Activated gamma-delta T cell treated with anti-CD3 and anti-CD28 coated beads, Interleukin-2, amount 50 U/mL, for 16 hours (primary cell): ENCODE data around the gene SYNPO2.

Experiments
- DNase-seq: peaks from one replicate; pipeline ENCODE4 v3.0.0-alpha.2; 2020; ENCODE audit warnings: low read depth

The SYNPO2 gene

GRCh38 chr4:118879409-118879808 lies 9.2 kb upstream of the SYNPO2 start:
- DNase-seq, result no peak

DNA sequence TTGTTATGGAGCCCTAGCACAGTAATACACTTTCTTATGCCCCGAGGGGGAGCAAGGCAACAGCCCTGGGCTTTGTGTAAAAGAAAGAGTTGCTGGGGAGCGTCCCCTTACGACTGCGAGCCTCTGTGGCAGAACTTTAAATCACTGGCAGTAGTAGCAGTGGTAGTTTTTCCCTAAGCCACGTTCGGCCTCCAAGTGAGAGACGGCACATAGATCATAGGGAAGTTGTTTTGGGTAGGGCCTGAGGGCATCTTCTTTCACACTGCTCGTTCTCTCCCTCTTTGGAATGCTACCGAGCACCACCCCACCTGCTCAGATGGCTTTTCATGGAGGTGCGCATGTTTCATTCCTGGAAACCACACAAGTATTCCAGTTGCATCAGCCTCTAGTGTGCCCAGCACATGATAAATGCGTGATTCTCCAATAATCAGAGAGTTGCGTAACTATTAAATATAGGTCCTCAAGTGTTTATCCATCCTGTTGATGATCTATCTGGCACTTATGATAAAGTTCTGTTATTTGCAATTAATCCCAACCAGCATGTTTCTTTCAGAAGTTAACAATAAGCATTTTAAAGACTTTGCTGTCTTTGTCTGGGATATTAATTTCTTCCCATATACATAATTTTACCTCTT lies 7.0 kb upstream of the SYNPO2 start:
- DNase-seq, result no peak

DNA sequence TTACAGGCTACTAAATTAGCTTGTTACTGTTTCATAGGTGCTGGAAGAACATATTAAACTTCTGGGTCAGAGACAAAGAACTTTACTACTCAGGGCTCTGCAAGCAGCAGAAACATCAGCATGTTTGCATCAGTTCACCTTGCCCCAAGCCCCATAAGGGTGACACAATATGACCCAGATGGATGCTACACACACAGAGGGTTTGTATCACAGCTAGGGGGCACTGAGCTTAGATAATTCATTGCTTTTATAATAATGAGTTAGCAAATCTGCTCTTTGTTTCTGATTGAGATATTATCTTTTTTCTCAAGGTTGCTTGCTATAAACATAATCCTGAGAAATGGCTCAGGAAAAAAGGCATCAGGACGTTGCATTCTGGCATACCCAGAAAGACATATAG lies 4.8 kb upstream of the SYNPO2 start:
- DNase-seq, result no peak

DNA sequence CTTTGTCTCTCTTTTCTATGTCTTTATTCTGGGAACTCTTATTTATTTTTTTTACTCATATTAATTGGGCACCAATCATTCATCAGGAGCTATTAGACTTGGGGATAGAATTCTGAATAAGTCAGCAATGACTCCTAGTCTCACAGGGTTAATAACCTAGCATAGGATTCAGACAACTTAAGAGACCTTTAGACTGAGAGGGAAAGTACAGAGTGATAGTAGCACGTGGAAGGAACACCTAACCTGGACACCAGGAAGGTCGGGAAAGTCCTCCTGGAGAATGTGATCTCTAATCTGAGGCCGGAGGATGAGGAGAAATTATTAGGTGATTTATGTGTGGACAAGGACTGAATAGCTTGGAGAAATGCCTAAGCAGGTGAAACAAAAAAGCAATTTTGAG lies 3.9 kb upstream of the SYNPO2 start:
- DNase-seq, result no peak

DNA sequence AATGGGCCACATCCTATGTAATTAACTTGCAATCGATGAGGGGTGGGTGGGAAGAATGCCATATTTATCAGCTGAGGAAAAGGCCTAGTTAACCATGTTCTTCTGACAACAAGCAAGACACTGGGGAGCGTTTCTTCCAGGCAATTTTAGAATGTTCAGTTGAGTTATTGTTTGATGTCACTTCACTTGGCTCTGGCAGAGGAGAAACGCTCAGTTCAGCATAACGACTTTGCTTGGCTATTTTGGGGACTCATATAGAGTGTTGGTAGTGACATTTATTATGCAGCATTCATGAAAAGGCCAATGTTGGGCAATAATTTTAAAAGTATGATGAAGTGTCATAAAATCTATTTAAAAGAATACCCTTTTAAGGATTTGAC lies 648 bp downstream of the SYNPO2 start:
- DNase-seq, result no peak

DNA sequence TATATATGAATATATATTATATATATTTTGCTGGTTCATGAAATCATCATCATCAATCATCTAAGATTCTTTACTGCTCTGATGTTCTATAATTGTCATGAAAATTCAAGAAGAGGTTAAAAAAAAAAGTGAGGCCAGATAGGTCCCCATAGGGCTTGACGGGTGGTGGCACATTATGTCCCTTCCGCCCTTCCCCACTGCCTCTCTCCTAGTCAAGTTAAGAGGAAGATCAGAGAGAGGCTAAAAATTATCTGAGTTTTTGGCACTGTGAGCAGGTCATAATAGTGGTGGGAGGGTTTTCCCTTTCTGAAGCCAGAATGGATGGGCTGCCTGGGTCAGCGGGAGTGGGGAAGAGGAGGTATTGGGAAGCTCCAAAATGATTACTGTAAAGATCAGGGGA lies 5.4 kb downstream of the SYNPO2 start:
- DNase-seq, result no peak

GRCh38 chr4:118898221-118898620 lies 9.6 kb downstream of the SYNPO2 start:
- no peak for DNase-seq

GRCh38 chr4:118898684-118899138 lies 10.1 kb downstream of the SYNPO2 start:
- no peak for DNase-seq

- no peak for DNase-seq
Measured at GRCh38 chr4:118904418-118904817, 15.8 kb downstream of the SYNPO2 start.

- no peak for DNase-seq
Measured at GRCh38 chr4:118904935-118905334, 16.3 kb downstream of the SYNPO2 start.

DNA sequence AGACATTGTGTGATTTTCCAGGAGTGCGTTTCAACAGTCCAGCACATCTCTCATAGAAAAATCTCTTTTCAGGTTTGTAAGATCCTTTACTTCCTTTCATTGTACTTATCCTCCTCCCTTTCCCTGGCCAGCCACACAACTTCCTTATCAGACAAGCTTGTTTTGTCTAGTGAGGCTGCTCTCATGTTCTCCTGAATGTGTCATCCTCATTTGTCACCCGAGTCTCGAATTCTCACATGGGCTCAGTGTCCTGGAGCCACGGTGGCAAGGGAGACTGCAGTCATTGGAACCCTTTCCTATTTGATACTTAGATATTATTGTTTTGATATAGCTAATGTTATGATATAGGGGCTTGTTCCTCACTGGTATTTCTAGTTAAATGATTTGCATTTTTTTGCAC lies 16.9 kb downstream of the SYNPO2 start:
- no peak for DNase-seq

- DNase-seq, result no peak
Measured at GRCh38 chr4:118909173-118909956, 20.7 kb downstream of the SYNPO2 start.

GRCh38 chr4:118910221-118910620 lies 21.6 kb downstream of the SYNPO2 start:
- DNase-seq, result no peak

DNA sequence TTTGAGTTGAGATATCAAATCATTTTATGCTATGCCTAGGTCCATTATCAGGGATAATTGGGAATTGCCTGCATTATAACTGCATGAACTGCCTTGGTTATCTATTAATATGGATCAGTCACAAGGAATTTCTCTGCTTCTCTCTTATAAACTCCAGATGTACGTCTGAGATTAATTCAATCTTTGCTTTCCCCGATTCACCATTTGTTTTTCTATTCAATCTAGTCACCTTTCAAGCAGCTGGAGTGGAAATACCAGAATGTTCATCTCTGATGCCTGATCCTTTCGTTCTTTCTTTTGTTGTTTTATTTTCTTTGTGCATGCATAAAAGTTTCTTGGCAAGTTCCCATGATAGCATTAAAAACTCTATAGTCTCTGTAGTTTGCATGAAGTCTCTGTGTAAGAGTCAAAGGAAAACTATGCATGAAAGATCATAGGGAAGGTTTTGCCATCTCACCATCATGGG lies 22.6 kb downstream of the SYNPO2 start:
- DNase-seq, result no peak

- no peak for DNase-seq
Measured at GRCh38 chr4:118915468-118915867, 26.8 kb downstream of the SYNPO2 start.

GRCh38 chr4:118916691-118917289 lies 28.1 kb downstream of the SYNPO2 start:
- no peak for DNase-seq

- DNase-seq, result no peak
Measured at GRCh38 chr4:118917582-118917981, 28.9 kb downstream of the SYNPO2 start.

DNA sequence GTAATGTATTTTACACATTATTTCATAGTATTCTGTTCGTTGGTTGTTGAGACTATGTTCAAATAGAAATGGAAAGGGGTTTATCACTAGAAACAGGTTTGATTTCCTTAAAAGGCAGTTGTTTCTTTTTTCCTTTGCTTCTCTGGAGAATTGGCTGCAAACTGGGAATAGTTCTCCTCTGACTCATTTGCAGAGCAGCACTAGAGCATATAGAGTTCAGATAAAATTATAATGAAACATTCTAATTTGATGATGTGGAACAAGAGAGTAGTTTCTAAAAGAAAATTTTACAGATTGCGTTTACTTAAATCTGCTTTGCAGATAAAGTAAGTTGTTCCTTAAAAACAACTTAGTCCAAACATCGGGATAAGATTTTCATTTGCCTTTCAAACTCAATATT lies 29.7 kb downstream of the SYNPO2 start:
- DNase-seq, result no peak

DNA sequence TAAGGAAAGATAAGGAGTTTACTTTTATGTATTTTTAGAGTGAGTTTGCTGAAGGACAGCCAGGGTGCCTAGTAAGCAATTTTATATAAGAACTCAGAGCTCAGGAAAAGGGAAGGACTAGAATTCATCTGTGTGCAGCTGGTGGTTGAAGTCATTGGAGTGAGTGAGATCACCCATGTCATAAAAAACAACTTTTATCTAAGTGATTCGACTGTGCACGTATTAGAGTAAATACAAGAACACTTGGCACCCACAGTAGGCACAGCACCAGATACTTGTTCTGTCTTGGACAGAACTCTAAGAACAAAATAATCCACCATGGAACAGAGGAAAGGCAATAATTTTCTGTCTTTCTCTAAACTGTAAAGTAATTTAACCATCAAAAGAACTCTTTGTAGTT lies 31.6 kb downstream of the SYNPO2 start:
- DNase-seq, result no peak

GRCh38 chr4:118921786-118922185 lies 33.1 kb downstream of the SYNPO2 start:
- no peak for DNase-seq

GRCh38 chr4:118923891-118924290 lies 35.2 kb downstream of the SYNPO2 start:
- no peak for DNase-seq

- no peak for DNase-seq
Measured at GRCh38 chr4:118927974-118928373, 39.3 kb downstream of the SYNPO2 start.

DNA sequence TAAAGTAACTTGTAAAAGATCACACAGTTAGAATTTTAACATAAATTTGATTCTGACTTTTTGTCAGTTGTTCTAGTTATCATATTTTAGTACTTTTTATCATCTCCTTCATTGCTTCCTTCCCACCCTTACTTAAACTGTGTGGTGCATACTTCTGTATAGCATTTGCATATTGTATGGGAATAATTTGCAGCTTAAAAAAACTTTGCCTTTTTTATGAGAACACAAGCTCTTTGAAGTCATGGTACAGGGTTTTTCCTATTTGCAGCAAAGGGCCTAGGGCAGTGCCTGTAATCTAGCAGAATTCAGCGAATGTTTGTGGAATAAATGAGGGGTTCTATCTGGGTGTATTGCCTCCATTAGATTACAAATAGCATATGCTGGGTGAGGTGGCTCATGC lies 41.6 kb downstream of the SYNPO2 start:
- no peak for DNase-seq
